ENCODE data around the gene NOL6. TPM values are rescaled to one million over a fixed set of nuclear protein-coding genes. Genes with fewer than 3 reads are reported as not detected.

NOL6 gene
- total and polyA plus RNA-seq, 2 of the 13 experiments (the other 11 are each of a cell fraction or from before 2014, with no cell fraction given) = 17.0 to 30.2 TPM

DNA sequence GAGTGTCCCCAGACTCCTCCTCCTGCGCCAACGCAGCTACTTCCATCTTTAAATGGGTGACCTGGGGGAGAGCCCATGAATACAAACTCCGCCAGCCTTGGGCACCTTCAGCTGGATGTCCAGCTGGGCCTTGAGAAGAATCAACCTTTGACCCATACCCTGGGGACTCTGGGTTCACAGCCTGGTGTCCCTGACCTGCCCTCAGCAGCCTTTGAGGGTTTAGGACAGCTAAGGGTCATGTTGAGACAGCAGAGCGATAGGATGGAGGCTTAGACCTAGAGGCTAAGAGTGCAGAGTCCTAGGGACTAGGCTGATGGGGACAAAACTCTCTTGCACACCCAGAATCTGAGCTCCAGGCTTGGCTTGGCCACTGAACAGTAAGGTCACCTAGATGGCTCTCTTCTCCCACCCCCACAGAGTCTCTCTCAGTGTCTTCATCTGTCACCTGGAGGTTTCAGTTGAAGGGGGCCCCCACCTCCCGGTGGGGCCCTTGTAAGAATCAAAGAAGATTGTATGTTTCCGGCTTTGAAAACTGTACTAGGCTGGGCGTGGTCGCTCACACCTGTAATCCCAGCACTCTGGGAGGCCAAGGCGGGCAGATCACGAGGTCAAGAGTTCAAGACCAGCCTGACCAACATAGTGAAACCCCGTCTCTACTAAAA lies 19.6 kb downstream of the NOL6 start (continued):
- TF ChIP-seq HNF4G (IDR thresholded peaks at IDR 0.05; ENCODE audit: borderline replicate concordance, low read depth, low read length) (0 out of 2 replicates have a peak, but pooled peaks have one; percentile 23), HNF4G (CRISPR knock-in tag; IDR thresholded peaks at IDR 0.05; ENCODE audit: borderline replicate concordance, low read depth) (no peak), NR2C2 (CRISPR knock-in tag; IDR thresholded peaks at IDR 0.05; ENCODE audit: borderline replicate concordance) (peak; percentile 54), ISL2 (CRISPR knock-in tag; IDR thresholded peaks at IDR 0.05) (no peak), POLR2G (IDR thresholded peaks at IDR 0.05; ENCODE audit: low read depth, low read length) (no peak), NFIC (IDR thresholded peaks at IDR 0.05; ENCODE audit: low read length) (no peak), NONO (IDR thresholded peaks at IDR 0.05) (no peak), NONO (CRISPR knock-in tag; conservative IDR thresholded peaks at IDR 0.05) (no peak), NR2F1 (CRISPR knock-in tag; IDR thresholded peaks at IDR 0.05) (peak; percentile 14 to 27; a peak in 1 of 4 replicates)

DNA sequence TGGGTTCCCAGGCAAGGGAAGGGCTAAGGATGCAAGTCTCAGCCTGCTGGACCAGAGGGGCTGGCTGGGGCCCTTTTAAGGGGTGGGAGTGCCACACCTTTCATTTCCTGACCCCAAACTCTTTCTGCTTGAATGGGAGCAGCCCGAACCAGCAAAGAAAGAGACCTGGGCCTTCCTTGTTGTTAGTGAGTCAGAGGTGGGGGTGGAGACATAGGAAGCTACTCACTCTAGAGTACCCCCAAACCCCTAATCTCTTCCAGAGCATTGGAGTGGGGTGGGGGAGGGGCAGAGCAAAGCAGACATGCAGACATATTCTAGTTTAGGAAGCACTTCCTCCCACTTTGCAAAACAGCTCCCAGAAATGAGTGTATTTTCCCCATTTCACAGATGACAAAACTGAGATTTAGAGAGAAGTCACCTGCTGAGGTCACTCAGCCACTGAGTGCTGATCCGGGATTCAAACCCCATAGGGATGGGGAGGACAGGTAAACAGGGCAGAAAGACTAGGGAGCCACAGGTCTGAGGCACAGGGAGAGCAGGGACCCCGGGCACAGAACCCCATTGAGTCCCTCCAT lies 20.4 kb downstream of the NOL6 start:
- Histone ChIP-seq H3K9ac (ENCODE audit: insufficient read depth, low read depth, low read length) (no peak overlapping the region), H3K79me2 (ENCODE audit: insufficient read depth, low read length) (no peaks in the 10 kb centered on the region), H2AFZ (ENCODE audit: low read length) (no peak overlapping the region), H3K27me3 (ENCODE audit: control insufficient read depth in 1 of 2, insufficient read depth in 2 of 2, low read length in 2 of 2) (peaks cover 0 to 13% of the 10 kb centered on the region in 2 experiments; a peak in 3 of 5 replicates), H3K36me3 (replicated peaks in 1 of 2; ENCODE audit: control insufficient read depth in 1 of 2, insufficient read depth in 2 of 2, low read length in 2 of 2) (no peaks in the 10 kb centered on the region), H4K20me1 (ENCODE audit: insufficient read depth, low read length) (no peaks in the 10 kb centered on the region), H3K4me1 (ENCODE audit: insufficient read depth, low read length) (peaks cover 31% of the 10 kb centered on the region), H3K4me2 (ENCODE audit: low read depth, low read length) (peak overlapping the region; percentile 40; the same call in 1 of the 2 replicates), H3K9me3 (ENCODE audit: low read length) (no peaks in the 10 kb centered on the region), H3K27ac (ENCODE audit: extremely low read length, insufficient read depth, low read length) (no peak overlapping the region), H3K4me3 (replicated peaks in 1 of 3; ENCODE audit: insufficient read depth in 1 of 3, low read depth in 2 of 3, low read length in 3 of 3) (no peak overlapping the region; a peak in 1 of 6 replicates)
- CTCF ChIA-PET (ENCODE audit: low intra/inter-chr PET ratio, low total read pairs) = interaction anchor here (1.2 to 2.7 kb wide), 3 partner anchors 13 to 79 kb away, joined by 5 to 21 read pairs (median 11); partner anchors contain the start of gene AQP7
- FAIRE-seq (no peak), ATAC-seq (peak; percentile 3), DNase-seq (ENCODE audit: low spot score) (no peak)
- intact Hi-C loops (cut with micrococcal nuclease; ENCODE audit: unreplicated experiment) = loop anchor here (2.0 kb wide), 1 partner anchor 39 kb away; no protein-coding TSS in a partner anchor
- BruUV-seq (replicated peaks) = no TSS peak
- POLR2A ChIA-PET = interaction anchor here (1.1 to 2.3 kb wide), 6 partner anchors 10 to 50 kb away, joined by 3 to 10 read pairs (median 8); partner anchors contain the start of gene NOL6
- in situ Hi-C loops (cut with HindIII; ENCODE audit: extremely low pct_ligation_motif_present, low pct_unique_long_range_greater_than_20kb) = no loop called here
- TF ChIP-seq ZNF629 (CRISPR knock-in tag; conservative IDR thresholded peaks at IDR 0.05) (peak; percentile 84), ZMYM3 (CRISPR knock-in tag; IDR thresholded peaks at IDR 0.05) (peak; percentile 29; the same call in 1 of the 2 replicates)
- TF ChIP-seq, protein P1, sequence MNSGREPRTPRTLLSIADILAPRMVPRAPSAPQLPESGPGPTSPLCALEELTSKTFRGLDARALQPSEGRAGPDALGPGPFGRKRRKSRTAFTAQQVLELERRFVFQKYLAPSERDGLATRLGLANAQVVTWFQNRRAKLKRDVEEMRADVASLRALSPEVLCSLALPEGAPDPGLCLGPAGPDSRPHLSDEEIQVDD (CRISPR knock-in tag; IDR thresholded peaks at IDR 0.05; ENCODE audit: borderline replicate concordance) = no peak
- 4% methylated on average over 3 of the region's 3 CpGs for WGBS (ENCODE audit: low lambda C conversion rate)

Data from HepG2 (cell line).